Measurements from ENCODE around the gene CAPN14.

GRCh38 chr2:31223749-31224148 is 6.4 kb upstream of the CAPN14 start:
- TF ChIP-seq CTCF (IDR thresholded peaks at IDR 0.05) (no peak), ZFX (IDR thresholded peaks at IDR 0.05; ENCODE audit: borderline replicate concordance) (no peak)

Measured in 22Rv1 (cell line).